NK-92 treated with Interleukin-12 subunit alpha and Interleukin-12 subunit beta, amount 100 ng/mL, for 24 hours (cell line): ENCODE results near the gene TNFRSF14.

Experiments
- DNase-seq: peaks from one replicate; lab custom pipeline; 2025; lab: John Stamatoyannopoulos, UW

The TNFRSF14 gene

GRCh38 chr1:2587860-2588571, 31.8 kb downstream of the TNFRSF14 start:
- DNase-seq, result no peak

GRCh38 chr1:2588661-2589430, 32.7 kb downstream of the TNFRSF14 start:
- DNase-seq, result no peak

GRCh38 chr1:2589431-2590232, 33.5 kb downstream of the TNFRSF14 start:
- no peak for DNase-seq

GRCh38 chr1:2590233-2591141, 34.3 kb downstream of the TNFRSF14 start:
- DNase-seq, result no peak

GRCh38 chr1:2591233-2591580, 35.0 kb downstream of the TNFRSF14 start:
- no peak for DNase-seq

GRCh38 chr1:2591581-2592261, 35.5 kb downstream of the TNFRSF14 start:
- DNase-seq, result no peak

GRCh38 chr1:2592672-2593071, 36.5 kb downstream of the TNFRSF14 start:
- DNase-seq, result no peak

GRCh38 chr1:2593251-2593878, 37.2 kb downstream of the TNFRSF14 start:
- DNase-seq, result no peak

GRCh38 chr1:2594001-2594640, 38.0 kb downstream of the TNFRSF14 start:
- no peak for DNase-seq

GRCh38 chr1:2594641-2595131, 38.5 kb downstream of the TNFRSF14 start:
- DNase-seq, result no peak

- DNase-seq, result no peak
Observed at GRCh38 chr1:2595261-2595811, 39.2 kb downstream of the TNFRSF14 start.

- DNase-seq, result no peak
Observed at GRCh38 chr1:2595812-2596529, 39.8 kb downstream of the TNFRSF14 start.

GRCh38 chr1:2596530-2597333, 40.6 kb downstream of the TNFRSF14 start:
- DNase-seq, result no peak

GRCh38 chr1:2597441-2598328, 41.5 kb downstream of the TNFRSF14 start:
- no peak for DNase-seq

- no peak for DNase-seq
Observed at GRCh38 chr1:2598329-2598931, 42.3 kb downstream of the TNFRSF14 start.

GRCh38 chr1:2601721-2602303, 45.6 kb downstream of the TNFRSF14 start:
- no peak for DNase-seq
